HEK293 (cell line): ENCODE data around the gene VANGL1.

ENCODE experiments used
- CTCF ChIA-PET: fragments of 350-600 bp; formaldehyde crosslinking; extraction: SDS; loops from one replicate; lab custom pipeline; 2021; ENCODE audit warnings: antibody characterized with exemption; lab: Yijun Ruan, JAX
- POLR2A ChIA-PET: fragments of 300-600 bp; formaldehyde crosslinking; extraction: SDS; loops from one replicate; lab custom pipeline; 2020; ENCODE audit warnings: antibody characterized with exemption, inconsistent platforms; lab: Yijun Ruan, JAX
- H3K27ac ChIP-seq: fragments of 200-500 bp; sonication (Bioruptor generic); 2 replicates; pipeline ENCODE4 v1.5.1; 2014; ENCODE audit warnings: low read depth, low read length, control low read depth, inconsistent platforms; ENCODE audit errors: extremely low read depth
- H3K36me3 ChIP-seq, 2 experiments: fragments of 200-500 bp in 1 of 2; sonication (Bioruptor generic) in 1 of 2; 1 replicate in 1 of 2; 2 replicates in 1 of 2; pipeline ENCODE4 v1.5.1; 2014 to 2017; ENCODE audit warnings: inconsistent platforms in 2 of 2, low read length in 2 of 2; ENCODE audit not compliant: control insufficient read depth in 2 of 2, insufficient read depth in 1 of 2
- H3K4me1 ChIP-seq: fragments of 200-500 bp; sonication (Bioruptor generic); 2 replicates; pipeline ENCODE4 v1.5.1; 2014; ENCODE audit warnings: mild to moderate bottlenecking, low read length, inconsistent platforms; ENCODE audit not compliant: control insufficient read depth, insufficient read depth
- H3K4me3 ChIP-seq: 2 replicates; pipeline ENCODE4 v1.5.1; 2011; ENCODE audit warnings: low read depth, mild to moderate bottlenecking, control low read depth, low read length, moderate library complexity
- H3K9me3 ChIP-seq: fragments of 200-500 bp; sonication (Bioruptor generic); 2 replicates; pipeline ENCODE4 v1.5.1; 2014; ENCODE audit warnings: low read depth, low read length, inconsistent platforms; ENCODE audit not compliant: control insufficient read depth, insufficient read depth
- HOXC10 ChIP-seq: sonication (generic); formaldehyde crosslinking; IDR thresholded peaks from 2 replicates; pipeline ENCODE4 v1.8.1; 2023; ENCODE audit warnings: mild to moderate bottlenecking, missing genetic modification reagents
- SALL2 ChIP-seq: fragments of 450-650 bp; formaldehyde crosslinking; IDR thresholded peaks from 2 replicates; pipeline ENCODE4 v1.5.0; 2017; ENCODE audit warnings: missing biosample characterization, mild to moderate bottlenecking, missing genetic modification characterization, borderline replicate concordance
- SP3 ChIP-seq: fragments of 450-650 bp; formaldehyde crosslinking; IDR thresholded peaks from 2 replicates; pipeline ENCODE4 v1.5.1; 2016; ENCODE audit warnings: missing biosample characterization, missing genetic modification characterization
- TCF7L2 ChIP-seq: IDR thresholded peaks from 2 replicates; pipeline ENCODE4 v1.6.1; 2011; ENCODE audit warnings: low read depth, mild to moderate bottlenecking, inconsistent platforms, low read length, moderate library complexity, borderline replicate concordance
- ZBTB8A ChIP-seq: fragments of 450-650 bp; formaldehyde crosslinking; IDR thresholded peaks from 2 replicates; pipeline ENCODE4 v1.5.1; 2016; ENCODE audit warnings: missing biosample characterization, missing genetic modification characterization
- ZEB2 ChIP-seq: fragments of 450-650 bp; formaldehyde crosslinking; IDR thresholded peaks from 2 replicates; pipeline ENCODE4 v1.5.1; 2016; ENCODE audit warnings: missing biosample characterization, missing genetic modification characterization
- ZNF146 ChIP-seq: fragments of 450-650 bp; formaldehyde crosslinking; IDR thresholded peaks from 2 replicates; pipeline ENCODE4 v1.5.1; 2016; ENCODE audit warnings: missing biosample characterization, missing genetic modification characterization
- ZNF23 ChIP-seq: fragments of 450-650 bp; formaldehyde crosslinking; IDR thresholded peaks from 2 replicates; pipeline ENCODE4 v1.5.1; 2016; ENCODE audit warnings: missing biosample characterization, missing genetic modification characterization, borderline replicate concordance
- ZNF391 ChIP-seq: fragments of 450-650 bp; formaldehyde crosslinking; IDR thresholded peaks from 2 replicates; pipeline ENCODE4 v1.5.1; 2016; ENCODE audit warnings: low read depth, missing biosample characterization, missing genetic modification characterization, borderline replicate concordance
- ZNF473 ChIP-seq: fragments of 450-650 bp; formaldehyde crosslinking; IDR thresholded peaks from 2 replicates; pipeline ENCODE4 v1.5.1; 2017; ENCODE audit warnings: missing biosample characterization, missing genetic modification characterization
- ZNF521 ChIP-seq: fragments of 450-650 bp; formaldehyde crosslinking; IDR thresholded peaks from 2 replicates; pipeline ENCODE4 v1.5.1; 2017; ENCODE audit warnings: missing biosample characterization, mild to moderate bottlenecking, missing genetic modification characterization
- ZNF610 ChIP-seq: fragments of 450-650 bp; formaldehyde crosslinking; IDR thresholded peaks from 2 replicates; pipeline ENCODE4 v1.5.1; 2016; ENCODE audit warnings: missing biosample characterization, missing genetic modification characterization, borderline replicate concordance
- ZNF621 ChIP-seq: fragments of 450-650 bp; formaldehyde crosslinking; IDR thresholded peaks from 2 replicates; pipeline ENCODE4 v1.5.1; 2017; ENCODE audit warnings: missing biosample characterization, missing genetic modification characterization
- ZNF660 ChIP-seq: fragments of 450-650 bp; IDR thresholded peaks from 2 replicates; pipeline ENCODE4 v1.5.1; 2018; ENCODE audit warnings: missing biosample characterization, mild to moderate bottlenecking, missing genetic modification characterization
- ZNF670 ChIP-seq: fragments of 450-650 bp; formaldehyde crosslinking; IDR thresholded peaks from 2 replicates; pipeline ENCODE4 v1.5.1; 2016; ENCODE audit warnings: missing biosample characterization, missing genetic modification characterization, low read depth
- TF ChIP-seq, protein P1 (sequence below): fragments of 450-650 bp; formaldehyde crosslinking; IDR thresholded peaks from 2 replicates; pipeline ENCODE4; 2016; ENCODE audit warnings: missing biosample characterization, missing genetic modification characterization
- TF ChIP-seq, protein P2 (sequence below): fragments of 450-650 bp; formaldehyde crosslinking; IDR thresholded peaks from 2 replicates; pipeline ENCODE4 v1.5.1; 2016; ENCODE audit warnings: missing biosample characterization, missing genetic modification characterization
- TF ChIP-seq, protein P3 (sequence below): fragments of 450-650 bp; formaldehyde crosslinking; IDR thresholded peaks from 2 replicates; pipeline ENCODE4 v1.5.1; 2016; ENCODE audit warnings: missing biosample characterization, missing genetic modification characterization
- TF ChIP-seq, protein P4 (sequence below): fragments of 450-650 bp; formaldehyde crosslinking; IDR thresholded peaks from 2 replicates; pipeline ENCODE4 v1.5.1; 2016; ENCODE audit warnings: missing biosample characterization, missing genetic modification characterization, borderline replicate concordance

VANGL1 gene

DNA sequence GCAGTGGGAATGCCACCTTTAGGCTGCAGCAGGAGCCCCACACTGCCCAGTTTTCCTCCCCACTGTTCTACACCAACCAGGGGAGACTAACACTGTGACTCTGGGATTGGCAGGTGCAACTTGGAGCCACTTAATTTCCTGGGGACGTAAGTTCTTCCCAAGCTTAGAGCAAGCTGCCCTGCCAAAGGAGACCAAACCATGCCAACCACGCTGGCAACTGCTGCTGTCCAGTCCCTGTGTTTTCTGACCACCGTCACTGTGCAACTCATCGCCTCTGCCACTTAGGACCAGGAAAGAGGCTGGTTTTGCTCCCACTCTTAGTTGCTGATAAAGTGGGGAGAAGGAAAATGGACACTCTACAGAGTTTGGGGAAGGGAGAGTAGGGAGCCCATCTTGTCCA is 50.5 kb downstream of the VANGL1 start:
- Histone ChIP-seq H3K27ac (no peak overlapping the region), H3K4me3 (no peak overlapping the region), H3K36me3 (peaks cover 15 to 45% of the 10 kb centered on the region in 2 experiments; a peak in 2 of 3 replicates), H3K9me3 (no peaks in the 10 kb centered on the region), H3K4me1 (no peaks in the 10 kb centered on the region)
- CTCF ChIA-PET: interaction anchor here (1.0 kb wide), 1 partner anchor 15 kb away, joined by 4 read pairs; no protein-coding TSS in a partner anchor
- POLR2A ChIA-PET: no interaction called here
- TF ChIP-seq ZNF521 (tag by site-specific recombination) (no peak), SALL2 (tag by site-specific recombination) (no peak), ZNF473 (tag by site-specific recombination) (no peak), ZNF621 (tag by site-specific recombination) (no peak), ZNF660 (tag by site-specific recombination) (no peak)

DNA sequence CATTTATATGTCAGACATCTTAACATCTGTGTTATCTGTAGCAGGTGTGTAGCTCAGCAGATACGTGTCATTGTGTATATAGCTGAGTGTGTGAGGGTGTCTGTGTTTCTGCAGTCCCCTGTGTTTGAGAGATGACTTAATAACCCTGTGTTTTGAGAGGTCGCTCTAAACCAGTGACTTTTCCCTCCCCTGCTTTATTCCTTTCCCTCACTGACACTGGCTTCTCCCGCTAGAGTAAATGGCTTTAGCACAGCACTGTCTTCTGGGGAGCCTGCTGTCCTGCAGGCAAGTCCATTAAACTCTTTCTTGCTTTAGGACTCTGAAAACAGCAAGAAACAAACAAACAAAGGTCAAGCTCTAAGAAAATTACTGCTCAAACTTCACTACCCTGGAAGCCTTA is 53.0 kb downstream of the VANGL1 start:
- Histone ChIP-seq H3K9me3 (no peaks in the 10 kb centered on the region), H3K36me3 (peaks cover 6 to 34% of the 10 kb centered on the region in 2 experiments; a peak in 1 of 3 replicates), H3K27ac (no peak overlapping the region), H3K4me1 (no peaks in the 10 kb centered on the region), H3K4me3 (no peak overlapping the region)
- CTCF ChIA-PET: interaction anchor here (0.6 to 2.8 kb wide), 4 partner anchors 11 to 1999 kb away, joined by 3 to 15 read pairs (median 4); no protein-coding TSS in a partner anchor
- POLR2A ChIA-PET: no interaction called here
- no peak for TF ChIP-seq ZNF670
- no peak for TF ChIP-seq ZBTB8A (tag by site-specific recombination)
- no peak for TF ChIP-seq ZNF473 (tag by site-specific recombination)
- TF ChIP-seq HOXC10 (CRISPR knock-in tag): no peak
- TF ChIP-seq ZNF146 (tag by site-specific recombination): no peak
- no peak for TF ChIP-seq ZNF23 (tag by site-specific recombination)
- TF ChIP-seq ZEB2 (tag by site-specific recombination): no peak
- TF ChIP-seq, protein P1, sequence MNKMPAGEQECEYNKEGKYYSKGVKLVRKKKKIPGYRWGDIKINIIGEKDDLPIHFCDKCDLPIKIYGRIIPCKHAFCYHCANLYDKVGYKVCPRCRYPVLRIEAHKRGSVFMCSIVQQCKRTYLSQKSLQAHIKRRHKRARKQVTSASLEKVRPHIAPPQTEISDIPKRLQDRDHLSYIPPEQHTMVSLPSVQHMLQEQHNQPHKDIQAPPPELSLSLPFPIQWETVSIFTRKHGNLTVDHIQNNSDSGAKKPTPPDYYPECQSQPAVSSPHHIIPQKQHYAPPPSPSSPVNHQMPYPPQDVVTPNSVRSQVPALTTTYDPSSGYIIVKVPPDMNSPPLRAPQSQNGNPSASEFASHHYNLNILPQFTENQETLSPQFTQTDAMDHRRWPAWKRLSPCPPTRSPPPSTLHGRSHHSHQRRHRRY (tag by site-specific recombination): no peak
- no peak for TF ChIP-seq SP3 (tag by site-specific recombination)
- no peak for TF ChIP-seq TCF7L2
- no peak for TF ChIP-seq ZNF391 (tag by site-specific recombination)
- TF ChIP-seq, protein P2, sequence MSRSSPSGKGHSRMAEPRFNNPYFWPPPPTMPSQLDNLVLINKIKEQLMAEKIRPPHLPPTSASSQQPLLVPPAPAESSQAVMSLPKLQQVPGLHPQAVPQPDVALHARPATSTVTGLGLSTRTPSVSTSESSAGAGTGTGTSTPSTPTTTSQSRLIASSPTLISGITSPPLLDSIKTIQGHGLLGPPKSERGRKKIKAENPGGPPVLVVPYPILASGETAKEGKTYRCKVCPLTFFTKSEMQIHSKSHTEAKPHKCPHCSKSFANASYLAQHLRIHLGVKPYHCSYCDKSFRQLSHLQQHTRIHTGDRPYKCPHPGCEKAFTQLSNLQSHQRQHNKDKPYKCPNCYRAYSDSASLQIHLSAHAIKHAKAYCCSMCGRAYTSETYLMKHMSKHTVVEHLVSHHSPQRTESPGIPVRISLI (tag by site-specific recombination): no peak
- TF ChIP-seq ZNF610 (tag by site-specific recombination): no peak
- TF ChIP-seq, protein P3, sequence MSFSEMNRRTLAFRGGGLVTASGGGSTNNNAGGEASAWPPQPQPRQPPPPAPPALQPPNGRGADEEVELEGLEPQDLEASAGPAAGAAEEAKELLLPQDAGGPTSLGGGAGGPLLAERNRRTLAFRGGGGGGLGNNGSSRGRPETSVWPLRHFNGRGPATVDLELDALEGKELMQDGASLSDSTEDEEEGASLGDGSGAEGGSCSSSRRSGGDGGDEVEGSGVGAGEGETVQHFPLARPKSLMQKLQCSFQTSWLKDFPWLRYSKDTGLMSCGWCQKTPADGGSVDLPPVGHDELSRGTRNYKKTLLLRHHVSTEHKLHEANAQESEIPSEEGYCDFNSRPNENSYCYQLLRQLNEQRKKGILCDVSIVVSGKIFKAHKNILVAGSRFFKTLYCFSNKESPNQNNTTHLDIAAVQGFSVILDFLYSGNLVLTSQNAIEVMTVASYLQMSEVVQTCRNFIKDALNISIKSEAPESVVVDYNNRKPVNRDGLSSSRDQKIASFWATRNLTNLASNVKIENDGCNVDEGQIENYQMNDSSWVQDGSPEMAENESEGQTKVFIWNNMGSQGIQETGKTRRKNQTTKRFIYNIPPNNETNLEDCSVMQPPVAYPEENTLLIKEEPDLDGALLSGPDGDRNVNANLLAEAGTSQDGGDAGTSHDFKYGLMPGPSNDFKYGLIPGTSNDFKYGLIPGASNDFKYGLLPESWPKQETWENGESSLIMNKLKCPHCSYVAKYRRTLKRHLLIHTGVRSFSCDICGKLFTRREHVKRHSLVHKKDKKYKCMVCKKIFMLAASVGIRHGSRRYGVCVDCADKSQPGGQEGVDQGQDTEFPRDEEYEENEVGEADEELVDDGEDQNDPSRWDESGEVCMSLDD: no peak
- TF ChIP-seq, protein P4, sequence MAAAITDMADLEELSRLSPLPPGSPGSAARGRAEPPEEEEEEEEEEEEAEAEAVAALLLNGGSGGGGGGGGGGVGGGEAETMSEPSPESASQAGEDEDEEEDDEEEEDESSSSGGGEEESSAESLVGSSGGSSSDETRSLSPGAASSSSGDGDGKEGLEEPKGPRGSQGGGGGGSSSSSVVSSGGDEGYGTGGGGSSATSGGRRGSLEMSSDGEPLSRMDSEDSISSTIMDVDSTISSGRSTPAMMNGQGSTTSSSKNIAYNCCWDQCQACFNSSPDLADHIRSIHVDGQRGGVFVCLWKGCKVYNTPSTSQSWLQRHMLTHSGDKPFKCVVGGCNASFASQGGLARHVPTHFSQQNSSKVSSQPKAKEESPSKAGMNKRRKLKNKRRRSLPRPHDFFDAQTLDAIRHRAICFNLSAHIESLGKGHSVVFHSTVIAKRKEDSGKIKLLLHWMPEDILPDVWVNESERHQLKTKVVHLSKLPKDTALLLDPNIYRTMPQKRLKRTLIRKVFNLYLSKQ: no peak
